BLaER1 treated with 17β-estradiol and CSF1 and Interleukin-3, amounts not matched to agents 10 nM and 100 nM (cell line): Measurements from ENCODE around the gene OSM.

Source experiments
- H3K27ac ChIP-seq, 11 experiments: shearing (Covaris generic); formaldehyde crosslinking; 2 replicates each; pipeline ENCODE4 v1.8.1; 2022
- H3K27me3 ChIP-seq, 11 experiments: shearing (Covaris generic); formaldehyde crosslinking; 2 replicates each; pipeline ENCODE4 v1.8.1; 2022
- H3K36me3 ChIP-seq, 11 experiments: shearing (Covaris generic); formaldehyde crosslinking; 2 replicates each; pipeline ENCODE4 v1.8.1; 2022
- H3K4me1 ChIP-seq, 10 experiments: shearing (Covaris generic); formaldehyde crosslinking; 2 replicates each; pipeline ENCODE4 v1.8.1; 2022
- H3K4me2 ChIP-seq, 11 experiments: shearing (Covaris generic); formaldehyde crosslinking; 2 replicates each; pipeline ENCODE4 v1.8.1; 2022
- H3K4me3 ChIP-seq, 10 experiments: shearing (Covaris generic); formaldehyde crosslinking; 2 replicates each; pipeline ENCODE4 v1.8.1; 2022
- H3K9ac ChIP-seq, 11 experiments: shearing (Covaris generic); formaldehyde crosslinking; 2 replicates each; pipeline ENCODE4 v1.8.1; 2022
- H3K9me3 ChIP-seq, 11 experiments: shearing (Covaris generic); formaldehyde crosslinking; replicated peaks in 1 of 11; 2 replicates each; pipeline ENCODE4 v1.8.1; 2022
- H4K20me1 ChIP-seq, 11 experiments: shearing (Covaris generic); formaldehyde crosslinking; 2 replicates each; pipeline ENCODE4 v1.8.1; 2022
- Cebpa-rat ChIP-seq, 11 experiments: shearing (Covaris generic); IDR thresholded peaks; 2 replicates each; pipeline ENCODE4 v1.8.1; 2022

Gene OSM

DNA sequence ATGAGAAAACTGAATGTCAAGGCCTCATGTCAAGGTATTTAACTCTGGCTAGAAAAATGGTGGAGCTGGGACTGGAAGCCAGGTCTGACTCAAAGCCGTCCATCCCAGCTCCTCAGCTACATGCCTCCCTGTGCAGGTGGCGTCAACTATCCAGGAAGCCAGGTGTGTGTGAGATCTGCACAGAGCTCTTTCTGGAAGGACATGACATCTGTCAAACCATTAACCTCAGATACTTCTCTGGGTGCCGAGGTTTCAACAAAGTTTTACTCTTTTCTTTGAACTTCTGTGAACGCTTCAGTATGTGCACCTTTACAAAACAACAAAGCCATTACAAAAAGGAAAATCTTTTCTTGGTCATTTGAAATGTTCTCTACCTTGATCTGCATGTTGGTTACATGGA, 29.7 kb upstream of the OSM start:
- TF ChIP-seq Cebpa-rat (IDR thresholded peaks at IDR 0.05) = no peak
- H3K4me3 ChIP-seq = no peak overlapping the region
- no peak overlapping the region for H3K27ac ChIP-seq
- no peaks in the 10 kb centered on the region for H3K27me3 ChIP-seq
- peaks cover 19 to 95% (median 69%) of the 10 kb centered on the region in 11 experiments; a peak in 21 of 22 replicates for H3K36me3 ChIP-seq
- peak overlapping the region in 5 of 11 experiments; percentile 55 to 100 (median 75); a peak in 8 of 22 replicates for H3K4me2 ChIP-seq
- peaks cover 0 to 35% (median 0%) of the 10 kb centered on the region in 11 experiments; a peak in 7 of 22 replicates for H4K20me1 ChIP-seq
- H3K9me3 ChIP-seq = no peaks in the 10 kb centered on the region
- H3K9ac ChIP-seq = no peak overlapping the region
- peaks cover 37 to 95% (median 90%) of the 10 kb centered on the region in 10 experiments for H3K4me1 ChIP-seq

GRCh38 chr22:30295576-30295975, 28.9 kb upstream of the OSM start:
- no peak overlapping the region for H3K4me3 ChIP-seq
- H3K4me1 ChIP-seq = peaks cover 37 to 95% (median 90%) of the 10 kb centered on the region in 10 experiments
- H3K27ac ChIP-seq = peak overlapping the region in 2 of 11 experiments; percentile 10 to 26; a peak in 3 of 22 replicates
- H3K4me2 ChIP-seq = peak overlapping the region in 8 of 11 experiments; percentile 37 to 100 (median 62); a peak in 15 of 22 replicates
- peak overlapping the region in 3 of 11 experiments; percentile 14 to 21 (median 19); a peak in 2 of 22 replicates for H3K9ac ChIP-seq
- peaks cover 0 to 35% (median 0%) of the 10 kb centered on the region in 11 experiments; a peak in 7 of 22 replicates for H4K20me1 ChIP-seq
- TF ChIP-seq Cebpa-rat (IDR thresholded peaks at IDR 0.05) = no peak
- H3K36me3 ChIP-seq = peaks cover 19 to 88% (median 69%) of the 10 kb centered on the region in 11 experiments; a peak in 21 of 22 replicates
- H3K9me3 ChIP-seq = no peaks in the 10 kb centered on the region
- no peaks in the 10 kb centered on the region for H3K27me3 ChIP-seq

DNA sequence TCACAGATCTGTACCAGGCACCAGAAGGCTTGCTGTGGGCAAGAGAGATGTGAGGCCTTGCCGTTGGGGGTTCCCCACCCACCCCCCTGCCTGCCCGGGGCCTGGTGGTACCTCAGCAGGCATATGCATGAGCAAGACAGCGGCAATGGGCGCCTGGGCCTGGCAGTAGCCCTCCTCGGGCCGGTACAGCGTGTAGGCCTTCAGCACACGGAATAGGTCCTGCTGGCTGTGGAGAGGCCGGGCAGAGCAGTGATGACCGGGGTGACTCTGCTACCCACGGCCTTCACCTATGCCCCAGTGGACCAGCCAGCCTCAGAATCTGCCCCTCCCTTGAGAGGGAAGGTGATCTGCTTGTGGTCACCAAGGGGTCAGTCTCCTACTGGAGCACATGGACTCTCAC, 28.2 kb upstream of the OSM start:
- peaks cover 0 to 35% (median 0%) of the 10 kb centered on the region in 11 experiments; a peak in 7 of 22 replicates for H4K20me1 ChIP-seq
- H3K36me3 ChIP-seq = peaks cover 19 to 81% (median 69%) of the 10 kb centered on the region in 11 experiments; a peak in 21 of 22 replicates
- peaks cover 38 to 97% (median 92%) of the 10 kb centered on the region in 10 experiments for H3K4me1 ChIP-seq
- H3K9ac ChIP-seq = peak overlapping the region in 2 of 11 experiments; percentile 13 to 56; a peak in 1 of 22 replicates
- no peaks in the 10 kb centered on the region for H3K9me3 ChIP-seq
- H3K27me3 ChIP-seq = no peaks in the 10 kb centered on the region
- H3K27ac ChIP-seq = peak overlapping the region in 2 of 11 experiments; percentile 14 to 26; a peak in 1 of 22 replicates
- H3K4me3 ChIP-seq = no peak overlapping the region
- peak overlapping the region in 7 of 11 experiments; percentile 37 to 100 (median 62); a peak in 11 of 22 replicates for H3K4me2 ChIP-seq
- TF ChIP-seq Cebpa-rat (IDR thresholded peaks at IDR 0.05) = no peak

DNA sequence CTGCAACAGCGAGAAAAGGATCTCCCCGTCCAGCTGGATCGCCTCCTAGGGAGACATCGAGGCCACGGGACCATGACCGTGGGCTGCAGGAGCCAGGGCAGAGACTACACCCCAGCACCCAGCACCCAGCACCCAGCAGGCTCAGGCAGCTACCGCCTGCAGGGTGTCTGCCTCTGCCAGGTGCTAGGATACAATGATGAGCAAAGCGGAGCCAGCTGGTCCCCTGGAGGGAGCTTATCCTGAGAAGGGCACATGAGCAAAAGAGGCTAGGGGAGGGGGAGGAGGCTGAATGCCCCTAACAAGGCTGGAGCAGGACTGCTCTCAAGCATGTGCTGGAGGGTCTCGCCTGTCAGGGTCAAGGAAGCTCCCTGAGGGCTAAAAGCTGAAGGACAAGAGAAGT, 27.4 kb upstream of the OSM start:
- H3K27me3 ChIP-seq = no peaks in the 10 kb centered on the region
- H3K4me1 ChIP-seq = peaks cover 39 to 95% (median 92%) of the 10 kb centered on the region in 10 experiments
- H3K27ac ChIP-seq = 0 out of 22 replicates have a peak overlapping the region, but pooled peaks of 3 of the 11 experiments have one; percentile 2 to 7 (median 5)
- peak overlapping the region in 3 of 11 experiments; percentile 13 to 56 (median 30); a peak in 4 of 22 replicates for H3K9ac ChIP-seq
- H3K4me2 ChIP-seq = peak overlapping the region in 5 of 11 experiments; percentile 22 to 100 (median 75); a peak in 11 of 22 replicates
- H3K9me3 ChIP-seq = no peaks in the 10 kb centered on the region
- H3K4me3 ChIP-seq = no peak overlapping the region
- H3K36me3 ChIP-seq = peaks cover 19 to 73% (median 65%) of the 10 kb centered on the region in 11 experiments; a peak in 21 of 22 replicates
- peaks cover 0 to 35% (median 0%) of the 10 kb centered on the region in 11 experiments; a peak in 7 of 22 replicates for H4K20me1 ChIP-seq
- TF ChIP-seq Cebpa-rat (IDR thresholded peaks at IDR 0.05) = no peak

GRCh38 chr22:30293026-30293425, 26.4 kb upstream of the OSM start:
- no peak overlapping the region for H3K4me3 ChIP-seq
- peak overlapping the region in 5 of 11 experiments; percentile 77 to 89 (median 85); a peak in 5 of 22 replicates for H3K27ac ChIP-seq
- peaks cover 19 to 63% (median 59%) of the 10 kb centered on the region in 11 experiments; a peak in 21 of 22 replicates for H3K36me3 ChIP-seq
- TF ChIP-seq Cebpa-rat (IDR thresholded peaks at IDR 0.05) = no peak
- 0 out of 22 replicates have a peak overlapping the region, but pooled peaks of 1 of the 11 experiments have one; percentile 83 for H3K9ac ChIP-seq
- H3K4me1 ChIP-seq = peaks cover 39 to 95% (median 91%) of the 10 kb centered on the region in 10 experiments
- no peaks in the 10 kb centered on the region for H3K9me3 ChIP-seq
- H3K27me3 ChIP-seq = no peaks in the 10 kb centered on the region
- peaks cover 0 to 35% (median 0%) of the 10 kb centered on the region in 11 experiments; a peak in 7 of 22 replicates for H4K20me1 ChIP-seq
- peak overlapping the region in 8 of 11 experiments; percentile 96 to 100 (median 99); a peak in 14 of 22 replicates for H3K4me2 ChIP-seq

GRCh38 chr22:30292069-30292970, 25.7 kb upstream of the OSM start:
- peak overlapping the region in 9 of 11 experiments; percentile 48 to 89 (median 81); a peak in 16 of 22 replicates for H3K27ac ChIP-seq
- no peaks in the 10 kb centered on the region for H3K9me3 ChIP-seq
- H3K4me3 ChIP-seq = no peak overlapping the region
- H3K4me1 ChIP-seq = peaks cover 43 to 91% (median 87%) of the 10 kb centered on the region in 10 experiments
- H3K9ac ChIP-seq = peak overlapping the region; percentile 30 to 83 (median 76); a peak in 16 of 22 replicates
- H3K27me3 ChIP-seq = no peaks in the 10 kb centered on the region
- no peak for TF ChIP-seq Cebpa-rat (IDR thresholded peaks at IDR 0.05)
- peaks cover 0 to 37% (median 0%) of the 10 kb centered on the region in 11 experiments; a peak in 7 of 22 replicates for H4K20me1 ChIP-seq
- peak overlapping the region; percentile 96 to 100 (median 99) for H3K4me2 ChIP-seq
- peaks cover 19 to 57% (median 52%) of the 10 kb centered on the region in 11 experiments; a peak in 21 of 22 replicates for H3K36me3 ChIP-seq

DNA sequence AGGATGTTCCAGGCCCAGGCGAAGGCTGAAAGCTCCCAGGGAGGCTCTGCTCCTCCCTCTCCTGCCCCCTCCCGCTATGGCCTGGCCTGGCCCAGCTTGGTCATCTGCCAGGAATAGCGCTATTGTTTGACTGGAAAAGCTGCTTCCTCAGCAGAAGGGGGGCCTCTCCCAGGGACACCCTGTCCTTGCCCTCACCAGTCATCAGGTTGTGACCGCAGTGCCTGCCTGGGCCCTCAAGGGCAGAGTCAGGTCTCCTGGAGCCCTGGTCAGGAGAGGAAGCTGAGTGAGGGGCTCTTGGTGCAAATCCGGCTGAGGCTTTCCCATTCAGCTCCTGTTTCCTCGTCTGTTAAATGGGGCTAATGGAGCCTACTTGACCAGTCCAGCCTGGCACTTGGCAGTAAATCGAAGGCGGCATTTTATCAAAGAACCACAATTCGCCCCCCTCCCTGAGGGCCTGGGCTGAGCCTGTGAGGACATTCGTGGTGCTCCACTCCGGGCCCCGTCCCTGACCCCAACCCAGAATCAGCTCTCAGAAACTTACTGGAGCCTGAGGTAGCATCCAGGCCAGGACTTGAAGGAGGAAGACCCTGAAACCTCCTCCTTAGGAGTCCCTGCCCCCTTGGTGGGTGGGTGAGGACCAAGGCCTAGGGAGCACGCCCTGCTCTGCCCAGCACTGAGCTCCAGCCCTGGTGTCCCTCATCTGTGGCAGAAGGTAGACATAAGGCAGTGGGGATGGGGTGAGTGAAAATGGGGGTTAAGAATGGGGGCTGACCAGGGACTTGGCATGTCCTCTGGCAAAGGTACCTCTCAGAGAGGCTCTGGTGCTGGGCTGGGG, 24.6 kb upstream of the OSM start:
- Histone ChIP-seq H3K4me3 (peak overlapping the region in 2 of 10 experiments; percentile 22 to 26; a peak in 3 of 20 replicates), H3K36me3 (peaks cover 19 to 47% (median 44%) of the 10 kb centered on the region in 11 experiments; a peak in 21 of 22 replicates)

More for the DNA sequence above, 24.6 kb upstream of the OSM start:
- TF ChIP-seq Cebpa-rat (IDR thresholded peaks at IDR 0.05) = no peak
- Histone ChIP-seq H3K4me1 (peaks cover 53 to 88% (median 78%) of the 10 kb centered on the region in 10 experiments), H3K27me3 (no peaks in the 10 kb centered on the region), H4K20me1 (peaks cover 0 to 41% (median 0%) of the 10 kb centered on the region in 11 experiments; a peak in 4 of 22 replicates), H3K9me3 (no peaks in the 10 kb centered on the region), H3K4me2 (peak overlapping the region; percentile 96 to 100 (median 99)), H3K9ac (peak overlapping the region; percentile 49 to 83 (median 76); a peak in 19 of 22 replicates), H3K27ac (peak overlapping the region; percentile 12 to 89 (median 78); a peak in 19 of 22 replicates)
